SK-N-SH (cell line): ENCODE results near the gene OTOR.

Experiments used
- CTCF ChIP-seq: fragments of 200-600 bp; sonication (generic); IDR thresholded peaks from 2 replicates; pipeline ENCODE4 v1.6.1; 2017; ENCODE audit warnings: antibody characterized with exemption, mild to moderate bottlenecking, moderate library complexity
- EZH2phosphoT487 ChIP-seq: fragments of 200-600 bp; sonication (generic); IDR thresholded peaks from 2 replicates; pipeline ENCODE4 v1.6.1; 2017; ENCODE audit warnings: low read depth, mixed run types, mild to moderate bottlenecking, antibody characterized with exemption, moderate library complexity, borderline replicate concordance
- MXI1 ChIP-seq: IDR thresholded peaks from 2 replicates; pipeline ENCODE4 v1.6.1; 2012; ENCODE audit warnings: mild to moderate bottlenecking, low read depth, low read length, improper control_type of control experiment
- REST ChIP-seq: IDR thresholded peaks from 2 replicates; pipeline ENCODE4 v1.6.1; 2012; ENCODE audit warnings: mild to moderate bottlenecking, low read depth, low read length, moderate library complexity
- SMC3 ChIP-seq: IDR thresholded peaks from 2 replicates; pipeline ENCODE4 v1.6.1; 2012; ENCODE audit warnings: low read depth, low read length, improper control_type of control experiment
- TAF1 ChIP-seq: IDR thresholded peaks from 2 replicates; pipeline ENCODE4 v1.6.1; 2012; ENCODE audit warnings: low read depth, mild to moderate bottlenecking, low read length, moderate library complexity, borderline replicate concordance
- TEAD4 ChIP-seq: IDR thresholded peaks from 2 replicates; pipeline ENCODE4 v1.4.0; 2012; ENCODE audit warnings: mild to moderate bottlenecking, borderline replicate concordance; ENCODE audit not compliant: insufficient read depth
- USF1 ChIP-seq: IDR thresholded peaks from 2 replicates; pipeline ENCODE4 v1.4.0; 2012; ENCODE audit warnings: low read depth, borderline replicate concordance
- YY1 ChIP-seq: IDR thresholded peaks from 2 replicates; pipeline ENCODE4 v1.4.0; 2012; ENCODE audit warnings: low read depth, mild to moderate bottlenecking
- TF ChIP-seq, protein P1 (sequence below): IDR thresholded peaks from 2 replicates; pipeline ENCODE4; 2012
- TF ChIP-seq, protein P2 (sequence below): fragments of 150-350 bp; IDR thresholded peaks from 2 replicates; pipeline ENCODE4 v1.6.1; 2017; ENCODE audit warnings: antibody characterized with exemption, low read length, low read depth, borderline replicate concordance

- TF ChIP-seq, protein P1, sequence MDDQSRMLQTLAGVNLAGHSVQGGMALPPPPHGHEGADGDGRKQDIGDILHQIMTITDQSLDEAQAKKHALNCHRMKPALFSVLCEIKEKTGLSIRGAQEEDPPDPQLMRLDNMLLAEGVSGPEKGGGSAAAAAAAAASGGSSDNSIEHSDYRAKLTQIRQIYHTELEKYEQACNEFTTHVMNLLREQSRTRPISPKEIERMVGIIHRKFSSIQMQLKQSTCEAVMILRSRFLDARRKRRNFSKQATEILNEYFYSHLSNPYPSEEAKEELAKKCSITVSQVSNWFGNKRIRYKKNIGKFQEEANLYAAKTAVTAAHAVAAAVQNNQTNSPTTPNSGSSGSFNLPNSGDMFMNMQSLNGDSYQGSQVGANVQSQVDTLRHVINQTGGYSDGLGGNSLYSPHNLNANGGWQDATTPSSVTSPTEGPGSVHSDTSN = no peak
- TF ChIP-seq CTCF = no peak
- TF ChIP-seq SMC3 = no peak
- TF ChIP-seq YY1 = no peak
- TF ChIP-seq, protein P2, sequence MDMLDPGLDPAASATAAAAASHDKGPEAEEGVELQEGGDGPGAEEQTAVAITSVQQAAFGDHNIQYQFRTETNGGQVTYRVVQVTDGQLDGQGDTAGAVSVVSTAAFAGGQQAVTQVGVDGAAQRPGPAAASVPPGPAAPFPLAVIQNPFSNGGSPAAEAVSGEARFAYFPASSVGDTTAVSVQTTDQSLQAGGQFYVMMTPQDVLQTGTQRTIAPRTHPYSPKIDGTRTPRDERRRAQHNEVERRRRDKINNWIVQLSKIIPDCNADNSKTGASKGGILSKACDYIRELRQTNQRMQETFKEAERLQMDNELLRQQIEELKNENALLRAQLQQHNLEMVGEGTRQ = no peak
- no peak for TF ChIP-seq REST
- no peak for TF ChIP-seq MXI1
- TF ChIP-seq EZH2phosphoT487 = no peak
- TF ChIP-seq TAF1 = no peak
- no peak for TF ChIP-seq TEAD4
- no peak for TF ChIP-seq USF1
Measured at GRCh38 chr20:16703570-16703969, 44.6 kb upstream of the OTOR start.
